H1 (cell line): ENCODE results near the gene ASB3.

Experiments
- CHD1 ChIP-seq: IDR thresholded peaks from 2 replicates; pipeline ENCODE4 v1.6.1; 2012; ENCODE audit warnings: low read depth, low read length, improper control_type of control experiment
- EGR1 ChIP-seq: IDR thresholded peaks from 2 replicates; pipeline ENCODE4 v1.6.1; 2011; ENCODE audit warnings: low read depth, low read length, borderline replicate concordance
- EP300 ChIP-seq, 2 experiments: IDR thresholded peaks; 1 replicate in 1 of 2; 2 replicates in 1 of 2; pipeline ENCODE4 v1.6.1; 2011 to 2012; ENCODE audit warnings: low read depth in 2 of 2, low read length in 2 of 2, mild to moderate bottlenecking in 2 of 2, borderline replicate concordance in 1 of 2, inconsistent platforms in 1 of 2, moderate library complexity in 1 of 2
- POLR2A ChIP-seq, 2 experiments: IDR thresholded peaks; 1 replicate in 1 of 2; 2 replicates in 1 of 2; pipeline ENCODE4 v1.6.1; 2011; ENCODE audit warnings: low read depth in 2 of 2, low read length in 2 of 2, mild to moderate bottlenecking in 2 of 2; ENCODE audit errors: control extremely low read depth in 1 of 2
- SP1 ChIP-seq: IDR thresholded peaks from 2 replicates; pipeline ENCODE4 v1.6.1; 2011; ENCODE audit warnings: low read depth, low read length
- TF ChIP-seq, protein P1 (sequence below), 3 experiments: IDR thresholded peaks; 1 replicate in 2 of 3; 2 replicates in 1 of 3; pipeline versions ENCODE4 v1.5.1 to v1.6.1; 2011; ENCODE audit warnings: low read length in 3 of 3, mild to moderate bottlenecking in 3 of 3, inconsistent platforms in 2 of 3, low read depth in 1 of 3, moderate library complexity in 1 of 3; ENCODE audit not compliant: insufficient read depth in 1 of 3; ENCODE audit errors: control extremely low read depth in 1 of 3

DNA sequence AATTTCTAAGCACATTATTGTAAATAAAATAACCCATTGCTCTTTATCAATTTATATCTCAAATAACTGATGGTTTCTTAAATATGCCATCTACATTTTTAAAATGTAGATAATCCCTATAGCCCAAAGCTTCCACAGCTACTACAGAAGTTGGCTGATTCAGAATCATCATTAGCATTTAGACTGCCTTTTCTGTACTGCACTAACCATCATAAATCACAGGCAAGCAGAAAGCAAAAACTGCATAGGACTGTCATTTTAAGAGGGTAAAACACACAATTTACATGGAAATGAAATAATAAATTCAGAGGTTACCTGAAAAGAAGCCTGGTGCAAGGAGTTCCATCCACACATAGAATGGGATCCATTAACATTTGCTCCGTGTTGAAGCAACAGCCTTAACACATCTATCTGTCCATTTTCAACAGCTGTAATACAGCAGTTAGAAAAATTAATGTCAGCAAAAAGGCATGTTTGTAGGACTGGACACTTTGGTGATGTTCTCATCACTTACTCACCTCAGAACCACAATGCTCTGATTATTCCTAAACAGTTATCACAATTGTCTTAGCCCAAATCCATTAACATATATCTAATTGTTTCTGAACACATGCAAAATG, 57.5 kb downstream of the ASB3 start:
- TF ChIP-seq SP1 (no peak), CHD1 (no peak), EGR1 (no peak), EP300 (IDR thresholded peaks at IDR 0.05; ENCODE audit: borderline replicate concordance in 1 of 2, low read depth in 2 of 2, low read length in 2 of 2) (no peak), POLR2A (IDR thresholded peaks at IDR 0.05; ENCODE audit: control extremely low read depth in 1 of 2, low read depth in 2 of 2, low read length in 2 of 2) (no peak)
- TF ChIP-seq, protein P1, sequence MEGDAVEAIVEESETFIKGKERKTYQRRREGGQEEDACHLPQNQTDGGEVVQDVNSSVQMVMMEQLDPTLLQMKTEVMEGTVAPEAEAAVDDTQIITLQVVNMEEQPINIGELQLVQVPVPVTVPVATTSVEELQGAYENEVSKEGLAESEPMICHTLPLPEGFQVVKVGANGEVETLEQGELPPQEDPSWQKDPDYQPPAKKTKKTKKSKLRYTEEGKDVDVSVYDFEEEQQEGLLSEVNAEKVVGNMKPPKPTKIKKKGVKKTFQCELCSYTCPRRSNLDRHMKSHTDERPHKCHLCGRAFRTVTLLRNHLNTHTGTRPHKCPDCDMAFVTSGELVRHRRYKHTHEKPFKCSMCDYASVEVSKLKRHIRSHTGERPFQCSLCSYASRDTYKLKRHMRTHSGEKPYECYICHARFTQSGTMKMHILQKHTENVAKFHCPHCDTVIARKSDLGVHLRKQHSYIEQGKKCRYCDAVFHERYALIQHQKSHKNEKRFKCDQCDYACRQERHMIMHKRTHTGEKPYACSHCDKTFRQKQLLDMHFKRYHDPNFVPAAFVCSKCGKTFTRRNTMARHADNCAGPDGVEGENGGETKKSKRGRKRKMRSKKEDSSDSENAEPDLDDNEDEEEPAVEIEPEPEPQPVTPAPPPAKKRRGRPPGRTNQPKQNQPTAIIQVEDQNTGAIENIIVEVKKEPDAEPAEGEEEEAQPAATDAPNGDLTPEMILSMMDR (IDR thresholded peaks at IDR 0.05; ENCODE audit: control extremely low read depth in 1 of 3, insufficient read depth in 1 of 3, low read depth in 1 of 3, low read length in 3 of 3): no peak
